ENCODE data around the gene PCDHB1. TPM values are rescaled to one million over a fixed set of nuclear protein-coding genes. Genes with fewer than 3 reads are reported as not detected.

The PCDHB1 gene
- total and polyA plus RNA-seq, 2 experiments from 2014 or later: not detected

GRCh38 chr5:141039517-141039916, 11.7 kb upstream of the PCDHB1 start:
- Histone ChIP-seq H3K9ac (no peak overlapping the region), H3K9me3 (ENCODE audit: low read depth) (no peaks in the 10 kb centered on the region), H3K4me1 (ENCODE audit: insufficient read depth) (no peaks in the 10 kb centered on the region), H3K9me2 (ENCODE audit: insufficient read depth) (no peaks in the 10 kb centered on the region), H3K27me3 (replicated peaks; ENCODE audit: insufficient read depth) (no peaks in the 10 kb centered on the region), H2AFZ (no peak overlapping the region), H3K36me3 (ENCODE audit: low read depth) (no peaks in the 10 kb centered on the region), H3K4me3 (no peak overlapping the region), H3K27ac (no peak overlapping the region), H3F3A (ENCODE audit: insufficient read depth) (0 out of 2 replicates have a peak, but pooled peaks cover 14% of the 10 kb centered on the region), H3K4me2 (ENCODE audit: unreplicated experiment) (no peak overlapping the region), H3K79me2 (ENCODE audit: insufficient read depth) (no peaks in the 10 kb centered on the region), H4K20me1 (ENCODE audit: insufficient read depth) (no peaks in the 10 kb centered on the region)
- TF ChIP-seq EZH2phosphoT487 (IDR thresholded peaks at IDR 0.05; ENCODE audit: insufficient read depth, low read depth): no peak
- TF ChIP-seq EZH2 (IDR thresholded peaks at IDR 0.05; ENCODE audit: insufficient read depth, poor library complexity, severe bottlenecking): no peak
- in situ Hi-C loops (cut with MboI): no loop called here
- no peak for DNase-seq
- WGBS, 2 experiments (ENCODE audit: low coverage in 1 of 2, low lambda C conversion rate in 2 of 2, missing lambda C conversion rate in 2 of 2): 11 to 17% methylated on average over 3 of the region's 3 CpGs

DNA sequence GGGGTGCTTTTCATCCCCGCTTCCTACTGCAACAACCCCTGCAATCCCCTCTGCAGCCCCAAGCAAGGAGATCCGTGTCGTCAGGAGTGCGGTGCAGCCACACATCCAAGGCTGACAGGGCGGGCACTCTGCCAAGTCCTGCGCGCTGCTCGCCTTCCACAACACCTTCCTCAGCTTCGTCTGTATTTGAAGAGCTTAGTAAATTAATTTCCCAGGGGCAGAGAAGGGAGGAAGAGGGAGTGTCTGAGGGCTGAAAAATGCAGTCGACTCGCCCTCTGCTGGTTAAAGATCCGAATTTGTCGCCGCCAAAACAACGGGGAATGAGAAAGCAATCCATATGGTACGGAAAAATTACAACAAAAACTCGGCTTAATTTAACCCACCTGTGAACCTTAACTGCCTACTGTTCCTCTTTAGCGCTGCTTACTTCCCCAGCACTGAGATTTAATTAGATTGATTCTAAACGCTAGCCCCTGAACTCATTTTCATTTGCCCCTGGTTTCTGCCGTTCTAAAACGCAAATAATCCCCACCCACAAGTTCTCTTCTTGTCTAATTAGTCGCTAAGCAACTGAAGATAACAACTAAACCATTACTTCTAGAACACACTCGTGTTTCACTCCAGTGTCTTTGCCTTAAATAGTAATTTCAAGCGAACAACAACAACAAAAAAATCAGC, 10.9 kb upstream of the PCDHB1 start:
- no peaks in the 10 kb centered on the region for H3K79me2 ChIP-seq (ENCODE audit: insufficient read depth)
- peak; percentile 31 for DNase-seq
- H2AFZ ChIP-seq: peak overlapping the region; percentile 9
- H3K9me3 ChIP-seq (ENCODE audit: low read depth): no peaks in the 10 kb centered on the region
- no peak for TF ChIP-seq EZH2phosphoT487 (IDR thresholded peaks at IDR 0.05; ENCODE audit: insufficient read depth, low read depth)
- TF ChIP-seq EZH2 (IDR thresholded peaks at IDR 0.05; ENCODE audit: insufficient read depth, poor library complexity, severe bottlenecking): no peak
- no peaks in the 10 kb centered on the region for H3K36me3 ChIP-seq (ENCODE audit: low read depth)
- no peak overlapping the region for H3K9ac ChIP-seq
- no peaks in the 10 kb centered on the region for H3K9me2 ChIP-seq (ENCODE audit: insufficient read depth)
- H3K27me3 ChIP-seq (replicated peaks; ENCODE audit: insufficient read depth): no peaks in the 10 kb centered on the region
- H3F3A ChIP-seq (ENCODE audit: insufficient read depth): 0 out of 2 replicates have a peak, but pooled peaks cover 14% of the 10 kb centered on the region
- 13 to 15% methylated on average over 24 of the region's 24 CpGs for WGBS, 2 experiments (ENCODE audit: low coverage in 1 of 2, low lambda C conversion rate in 2 of 2, missing lambda C conversion rate in 2 of 2)
- no peak overlapping the region for H3K4me3 ChIP-seq
- no peaks in the 10 kb centered on the region for H3K4me1 ChIP-seq (ENCODE audit: insufficient read depth)
- in situ Hi-C loops (cut with MboI): no loop called here
- no peaks in the 10 kb centered on the region for H4K20me1 ChIP-seq (ENCODE audit: insufficient read depth)
- H3K4me2 ChIP-seq (ENCODE audit: unreplicated experiment): no peak overlapping the region
- H3K27ac ChIP-seq: no peak overlapping the region

DNA sequence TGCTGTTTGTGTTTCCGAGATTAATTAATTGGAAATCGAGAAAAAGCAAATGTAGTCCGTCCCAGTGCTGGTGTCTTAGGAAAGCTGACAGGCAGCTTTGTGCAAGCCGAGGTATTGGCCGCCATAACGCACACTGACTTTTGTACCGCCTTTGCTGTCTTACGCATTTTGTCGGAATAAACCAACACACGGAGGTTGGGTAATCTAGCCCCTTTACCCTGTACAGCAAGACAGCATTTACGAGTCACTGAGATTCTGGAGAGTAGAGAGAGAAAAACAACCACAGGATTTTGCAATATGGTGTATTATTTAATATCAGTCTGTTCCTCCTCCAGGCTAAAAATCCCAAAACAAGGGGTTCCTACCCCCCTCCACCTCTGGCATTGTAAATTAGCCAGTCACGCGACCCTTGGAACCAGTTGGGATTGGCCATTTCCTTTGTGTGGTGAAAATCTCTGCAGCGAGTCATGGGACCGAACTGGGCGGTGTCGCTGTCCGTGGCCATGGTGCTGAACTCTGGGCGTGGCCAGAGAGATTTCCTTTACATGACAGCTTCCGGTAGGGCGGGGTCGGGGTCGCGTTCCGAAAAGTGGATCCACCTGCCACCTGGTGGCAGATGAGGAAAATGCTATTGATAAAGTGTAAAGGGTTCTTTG, 10.3 kb upstream of the PCDHB1 start:
- Histone ChIP-seq H3K4me3 (no peak overlapping the region), H3K4me2 (ENCODE audit: unreplicated experiment) (no peak overlapping the region), H3K9me3 (ENCODE audit: low read depth) (no peaks in the 10 kb centered on the region), H3K9me2 (ENCODE audit: insufficient read depth) (no peaks in the 10 kb centered on the region), H3F3A (ENCODE audit: insufficient read depth) (0 out of 2 replicates have a peak, but pooled peaks cover 14% of the 10 kb centered on the region), H4K20me1 (ENCODE audit: insufficient read depth) (no peaks in the 10 kb centered on the region), H3K9ac (no peak overlapping the region), H2AFZ (peak overlapping the region; percentile 9), H3K79me2 (ENCODE audit: insufficient read depth) (no peaks in the 10 kb centered on the region), H3K27ac (no peak overlapping the region), H3K36me3 (ENCODE audit: low read depth) (no peaks in the 10 kb centered on the region), H3K27me3 (replicated peaks; ENCODE audit: insufficient read depth) (no peaks in the 10 kb centered on the region), H3K4me1 (ENCODE audit: insufficient read depth) (no peaks in the 10 kb centered on the region)
- in situ Hi-C loops (cut with MboI): no loop called here
- peak; percentile 78 for DNase-seq
- 2 to 3% methylated on average over 25 of the region's 25 CpGs for WGBS, 2 experiments (ENCODE audit: low coverage in 1 of 2, low lambda C conversion rate in 2 of 2, missing lambda C conversion rate in 2 of 2)
- TF ChIP-seq EZH2 (IDR thresholded peaks at IDR 0.05; ENCODE audit: insufficient read depth, poor library complexity, severe bottlenecking): no peak

GRCh38 chr5:141041427-141041785, 9.8 kb upstream of the PCDHB1 start:
- H2AFZ ChIP-seq: no peak overlapping the region
- no peak for TF ChIP-seq EZH2phosphoT487 (IDR thresholded peaks at IDR 0.05; ENCODE audit: insufficient read depth, low read depth)
- no peak for TF ChIP-seq EZH2 (IDR thresholded peaks at IDR 0.05; ENCODE audit: insufficient read depth, poor library complexity, severe bottlenecking)
- no peak overlapping the region for H3K4me3 ChIP-seq
- no peak overlapping the region for H3K27ac ChIP-seq
- WGBS, 2 experiments (ENCODE audit: low coverage in 1 of 2, low lambda C conversion rate in 2 of 2, missing lambda C conversion rate in 2 of 2): 26 to 27% methylated on average over 4 of the region's 4 CpGs
- no peaks in the 10 kb centered on the region for H3K9me3 ChIP-seq (ENCODE audit: low read depth)
- H3K4me1 ChIP-seq (ENCODE audit: insufficient read depth): no peaks in the 10 kb centered on the region
- H3K27me3 ChIP-seq (replicated peaks; ENCODE audit: insufficient read depth): no peaks in the 10 kb centered on the region
- DNase-seq: no peak
- no peaks in the 10 kb centered on the region for H4K20me1 ChIP-seq (ENCODE audit: insufficient read depth)
- H3K4me2 ChIP-seq (ENCODE audit: unreplicated experiment): no peak overlapping the region
- no peaks in the 10 kb centered on the region for H3K79me2 ChIP-seq (ENCODE audit: insufficient read depth)
- H3K36me3 ChIP-seq (ENCODE audit: low read depth): no peaks in the 10 kb centered on the region
- no peak overlapping the region for H3K9ac ChIP-seq
- in situ Hi-C loops (cut with MboI): no loop called here
- no peaks in the 10 kb centered on the region for H3K9me2 ChIP-seq (ENCODE audit: insufficient read depth)
- H3F3A ChIP-seq (ENCODE audit: insufficient read depth): 0 out of 2 replicates have a peak, but pooled peaks cover 14% of the 10 kb centered on the region

All from GM23248 (cell line).